HG03469 (cell line): ENCODE data around the gene SBF2.
"Not testable (repeated sequence)": the region's sequence is repeated elsewhere in the genome, so short reads cannot be mapped to it uniquely, and the experiment has no call there.

Experiments used
- ATAC-seq: cut with Tn5 transposase; IDR thresholded peaks from one replicate; pipeline ENCODE4 v1.9.1; 2021; ENCODE audit warnings: mild to moderate bottlenecking, moderate library complexity, moderate number of reproducible peaks; ENCODE audit not compliant: unreplicated experiment

SBF2 gene

DNA sequence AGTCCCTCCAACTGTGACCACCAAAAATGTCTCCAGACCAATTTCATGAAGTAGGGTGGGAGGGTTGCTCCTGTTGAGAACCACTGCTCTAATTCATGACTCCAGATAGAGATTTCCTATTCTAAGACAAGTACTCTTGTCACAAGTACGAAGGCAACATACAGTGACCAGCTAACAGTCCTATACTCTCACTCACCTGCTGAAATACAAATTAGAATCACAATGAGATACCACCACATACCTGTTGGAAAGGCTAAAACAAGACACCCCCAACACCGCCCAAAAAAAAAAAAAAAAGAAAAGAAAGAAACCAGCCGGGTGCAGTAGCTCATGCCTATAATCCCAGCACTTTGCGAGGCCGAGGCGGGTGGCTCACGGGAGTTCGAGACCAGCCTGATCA lies 319.6 kb downstream of the SBF2 start:
- no peak for ATAC-seq

DNA sequence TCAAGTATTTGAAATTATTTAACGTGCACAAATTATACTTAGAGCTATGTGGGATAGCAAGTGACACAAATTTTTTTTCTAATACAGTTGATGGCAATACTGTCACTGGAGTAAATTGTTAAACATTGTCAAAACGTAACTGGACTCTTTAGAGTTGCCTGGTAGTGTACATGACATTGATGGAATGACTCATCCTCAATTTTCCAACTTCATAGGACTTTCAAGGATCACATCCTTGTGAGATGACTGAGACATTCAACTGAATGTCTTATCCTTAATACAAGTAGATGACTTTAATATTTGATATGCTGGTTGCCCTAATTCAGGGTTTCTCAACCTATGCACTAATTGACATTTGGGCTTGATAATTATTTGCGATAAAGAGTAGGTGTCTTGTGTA lies 320.1 kb downstream of the SBF2 start:
- no peak for ATAC-seq

DNA sequence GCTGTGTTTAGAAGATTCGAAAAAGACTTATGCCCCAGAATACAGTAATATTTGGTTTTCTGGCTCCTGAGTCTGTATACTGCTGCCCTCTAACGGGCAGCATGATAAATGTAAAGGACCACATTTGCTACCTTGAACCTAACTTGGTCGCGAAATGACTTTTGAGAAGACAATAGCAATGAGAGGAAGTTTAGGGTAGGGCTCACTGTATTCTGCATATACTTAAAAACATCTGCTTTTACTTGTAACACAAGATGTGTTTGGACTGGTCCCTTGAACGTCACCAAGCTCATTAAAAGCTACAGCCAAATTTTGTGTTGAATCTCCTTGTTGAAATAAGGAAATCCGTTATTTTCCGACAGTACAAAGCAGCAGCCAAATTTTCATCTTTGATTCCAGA lies 321.0 kb downstream of the SBF2 start:
- no peak for ATAC-seq

DNA sequence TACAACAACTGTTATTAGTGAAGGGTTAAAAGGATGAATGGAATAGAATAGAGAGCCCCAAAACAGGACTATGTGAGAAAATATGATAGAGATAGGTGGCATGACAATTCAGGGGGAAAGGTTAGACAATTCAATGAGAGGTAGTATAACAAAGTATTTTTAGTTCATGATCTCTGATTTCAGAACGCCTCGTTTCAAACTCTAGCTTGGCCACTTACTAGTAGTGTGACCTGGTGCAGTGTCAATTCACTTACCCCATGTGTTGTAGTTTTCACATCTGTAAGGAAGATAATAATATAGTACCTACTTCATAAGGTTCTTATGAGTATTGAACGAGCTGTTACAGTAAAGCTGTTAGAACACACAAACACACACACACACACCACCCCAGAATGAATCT lies 322.1 kb downstream of the SBF2 start:
- no peak for ATAC-seq

DNA sequence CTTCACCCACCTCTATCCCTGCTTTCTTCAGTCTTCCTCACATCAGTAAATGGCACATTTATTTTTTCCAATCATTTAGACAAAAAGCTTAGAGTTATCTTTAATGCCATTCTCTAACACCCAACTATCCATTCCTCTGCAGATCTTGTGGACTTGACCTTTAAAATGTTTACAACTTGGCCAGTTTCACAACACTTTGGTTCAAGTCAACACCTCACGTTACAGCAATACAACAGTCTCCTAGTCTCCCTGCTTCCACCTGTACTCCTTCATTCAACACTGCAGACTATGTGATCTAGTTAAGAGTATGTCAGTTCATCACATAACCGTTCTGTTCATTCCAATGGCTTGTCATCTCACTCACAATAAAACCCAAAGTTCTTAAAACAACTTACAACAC lies 325.0 kb downstream of the SBF2 start:
- ATAC-seq: no peak

DNA sequence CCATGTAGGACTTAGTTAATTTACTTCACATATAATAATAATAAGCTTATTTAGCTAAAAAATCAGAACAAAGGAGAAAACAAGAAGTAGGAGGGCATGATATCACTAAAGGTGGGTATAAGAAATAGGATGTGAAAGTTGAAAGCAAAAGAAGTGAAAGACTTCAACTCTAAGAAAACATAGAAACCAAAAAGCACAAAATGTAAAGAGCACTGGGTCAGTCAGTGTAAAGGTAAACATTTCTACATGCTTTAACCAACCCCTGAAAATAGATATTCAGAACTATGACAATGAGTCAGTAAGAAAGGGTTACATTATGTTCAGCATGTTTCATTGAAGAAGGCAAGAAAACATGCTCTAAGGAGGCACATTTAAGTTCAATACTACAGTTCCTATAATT lies 331.3 kb downstream of the SBF2 start:
- peak; percentile 88 for ATAC-seq

DNA sequence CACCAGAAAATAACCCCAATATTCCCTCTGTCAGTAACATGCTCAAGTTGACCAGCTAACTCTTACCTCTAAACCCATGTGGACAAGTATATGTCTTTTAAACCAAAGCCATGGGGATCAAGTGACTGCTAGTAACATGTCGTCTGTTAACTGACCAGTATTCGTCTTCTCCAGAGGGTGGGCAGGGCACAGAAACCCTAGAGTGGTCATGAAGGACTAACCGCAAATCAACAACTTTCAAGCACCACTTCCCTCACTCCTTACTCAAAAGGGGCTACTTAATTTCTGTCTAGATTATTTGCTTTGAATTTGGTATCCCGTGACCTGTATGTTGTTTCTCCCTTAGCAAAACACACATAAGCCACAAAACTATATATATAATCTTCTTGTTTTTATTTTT lies 336.9 kb downstream of the SBF2 start:
- ATAC-seq: no peak

DNA sequence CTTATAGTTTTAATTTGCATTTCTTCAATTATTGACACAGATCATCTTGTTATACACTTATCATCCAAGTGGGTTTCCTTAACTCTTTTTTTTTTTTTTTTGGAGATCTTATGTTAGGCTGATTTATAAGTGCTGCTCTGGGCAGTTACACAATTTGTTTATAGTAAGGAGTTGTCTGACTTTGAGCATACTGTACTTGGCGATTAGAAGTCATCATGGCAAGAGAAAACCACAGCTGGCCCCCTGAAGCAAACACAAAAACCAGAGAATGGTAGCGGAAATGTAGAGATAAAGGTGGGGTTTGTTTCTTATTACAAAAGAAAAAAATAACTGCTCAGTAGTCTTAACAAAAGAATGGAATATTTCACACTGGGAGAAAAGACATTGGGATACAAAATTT lies 337.5 kb downstream of the SBF2 start:
- ATAC-seq: no peak

DNA sequence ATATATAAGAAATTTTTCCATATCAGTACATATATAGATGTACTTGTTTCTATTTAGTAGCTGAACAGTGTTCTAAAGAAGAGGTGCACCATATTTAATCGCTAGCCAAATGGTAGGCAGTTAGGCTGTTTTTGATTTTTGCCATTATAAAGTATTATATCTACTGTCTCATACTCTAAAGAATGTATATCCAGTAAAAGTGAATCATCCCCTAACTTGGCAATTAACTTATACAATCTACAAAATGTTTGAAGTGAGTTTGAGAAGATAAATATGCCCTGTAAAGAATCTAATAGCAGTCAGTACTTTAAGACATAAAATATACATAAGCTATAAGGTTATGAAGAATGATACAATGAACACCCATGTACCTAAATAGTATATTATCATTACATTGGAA lies 338.6 kb downstream of the SBF2 start:
- no peak for ATAC-seq

DNA sequence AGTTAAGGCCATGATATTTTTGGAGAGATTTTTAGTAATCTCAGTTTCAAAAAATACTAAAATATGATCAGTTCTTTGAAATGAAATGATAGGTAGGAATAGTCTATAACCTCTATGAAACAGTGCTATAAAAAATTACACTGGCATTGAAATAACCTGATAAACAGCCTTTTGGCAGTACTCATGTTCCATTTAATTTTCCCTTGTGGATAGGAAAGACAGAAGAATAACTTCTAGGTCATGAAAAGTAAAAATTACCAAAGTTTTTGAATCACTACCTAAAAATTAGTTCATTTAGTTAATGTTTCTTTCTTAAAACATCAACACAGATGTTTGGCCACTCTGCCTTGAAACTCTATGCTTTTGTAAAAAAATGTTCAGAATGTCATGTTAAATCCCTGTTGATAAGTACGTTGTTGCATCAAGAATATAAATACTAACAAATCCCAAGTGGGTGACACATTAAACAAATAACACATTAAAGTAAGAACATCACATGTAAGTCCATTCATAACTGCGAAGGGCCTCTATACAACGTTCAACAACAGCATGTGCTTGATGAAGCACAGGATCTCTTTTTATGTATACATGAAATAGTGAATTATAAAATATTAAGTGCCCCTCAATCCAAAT lies 339.9 kb downstream of the SBF2 start:
- no peak for ATAC-seq

DNA sequence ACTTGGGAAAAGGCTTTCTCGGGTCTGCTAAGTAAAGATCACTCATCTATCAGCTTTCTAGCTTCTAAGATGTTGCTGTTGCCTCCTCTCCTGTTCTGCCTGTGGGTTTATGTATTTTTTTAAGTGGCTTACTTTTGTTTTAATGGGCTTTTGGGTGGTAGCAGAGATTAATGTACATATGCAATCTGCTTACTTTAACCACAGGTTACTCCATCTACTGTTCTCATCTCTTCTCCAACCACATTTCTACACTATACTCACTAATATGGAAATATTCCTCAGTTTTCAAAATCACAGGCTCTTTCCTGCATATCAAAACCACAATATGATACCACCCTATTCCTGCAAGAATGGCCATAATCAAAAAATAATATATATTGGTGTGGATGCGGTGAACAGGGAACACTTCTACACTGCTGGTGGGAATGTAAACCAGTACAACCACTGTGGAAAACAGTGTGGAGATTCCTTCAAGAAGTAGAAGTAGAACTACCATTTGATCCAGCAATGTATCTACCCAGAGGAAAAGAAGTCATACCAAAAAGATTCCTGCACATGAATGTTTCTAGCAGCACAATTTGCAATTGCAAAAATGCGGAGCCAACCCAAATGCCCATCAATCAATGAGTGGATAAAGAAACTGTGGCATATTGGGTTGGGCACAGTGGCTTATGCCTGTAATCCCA lies 341.4 kb downstream of the SBF2 start:
- no peak for ATAC-seq

DNA sequence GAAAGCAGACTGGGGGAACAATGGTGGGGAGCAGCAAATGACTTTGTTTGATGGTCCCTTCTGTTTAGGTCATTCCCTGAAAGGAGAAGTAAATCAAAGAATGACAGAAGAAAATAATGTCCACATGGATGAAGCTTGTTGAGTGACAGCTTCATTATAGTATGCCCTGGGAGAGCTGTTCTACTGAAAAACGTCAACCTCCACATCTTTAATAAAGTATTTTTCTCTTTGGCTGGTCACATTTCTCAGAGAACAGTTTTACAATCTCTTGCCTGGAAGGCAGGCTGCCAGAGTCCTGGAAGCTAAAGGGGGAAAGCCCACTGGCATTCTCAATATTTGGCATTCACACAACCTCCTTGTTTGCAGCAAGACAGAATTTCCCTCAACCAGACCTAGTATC lies 342.2 kb downstream of the SBF2 start:
- ATAC-seq: no peak

DNA sequence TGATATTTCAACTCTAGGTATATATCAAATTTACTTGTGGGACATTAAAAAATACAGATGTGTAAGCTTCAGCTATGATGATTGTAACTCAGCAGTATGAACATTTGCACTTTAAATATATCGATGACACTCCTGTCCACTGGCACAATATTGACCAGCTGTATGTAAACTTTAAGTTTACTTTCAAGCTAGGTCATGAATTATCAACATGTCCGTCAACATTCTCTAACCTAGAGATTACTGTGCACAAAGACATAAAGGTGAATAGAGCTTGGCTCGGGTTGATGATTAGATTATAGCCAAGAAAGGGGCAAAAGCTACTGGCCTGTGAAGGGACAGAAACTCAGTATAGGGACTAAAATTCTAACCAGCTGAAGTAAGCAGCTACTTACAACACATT lies 343.6 kb downstream of the SBF2 start:
- no peak for ATAC-seq

DNA sequence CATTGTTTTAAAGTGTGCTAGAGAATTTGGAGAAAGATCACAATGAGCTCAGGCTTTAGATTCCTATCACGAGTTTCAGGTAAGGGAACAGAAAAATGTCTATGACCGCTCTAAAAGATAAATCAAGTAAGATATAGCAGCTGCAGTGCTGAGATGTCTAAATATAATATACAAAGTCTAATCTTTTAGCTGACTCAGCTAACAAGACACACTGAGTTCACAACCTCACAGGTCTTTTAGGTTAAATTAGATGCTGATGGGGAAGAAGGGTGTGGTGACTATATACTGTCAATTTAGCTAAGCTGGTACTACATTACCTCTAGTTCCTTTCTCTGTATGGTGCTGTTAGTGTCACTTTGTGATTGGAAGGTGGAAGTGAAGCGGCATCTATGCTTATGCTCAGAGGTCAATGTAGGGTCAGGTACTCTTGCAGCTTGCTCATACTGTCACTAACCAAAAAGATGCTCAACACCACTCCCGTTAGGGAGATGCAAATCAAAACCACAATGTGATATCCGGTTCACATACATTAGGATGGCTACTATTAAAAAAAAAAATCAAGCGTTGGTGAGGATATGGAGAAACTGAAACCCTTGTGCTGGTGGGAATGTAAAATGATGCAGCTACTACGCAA lies 346.7 kb downstream of the SBF2 start:
- ATAC-seq: peak; percentile 77

DNA sequence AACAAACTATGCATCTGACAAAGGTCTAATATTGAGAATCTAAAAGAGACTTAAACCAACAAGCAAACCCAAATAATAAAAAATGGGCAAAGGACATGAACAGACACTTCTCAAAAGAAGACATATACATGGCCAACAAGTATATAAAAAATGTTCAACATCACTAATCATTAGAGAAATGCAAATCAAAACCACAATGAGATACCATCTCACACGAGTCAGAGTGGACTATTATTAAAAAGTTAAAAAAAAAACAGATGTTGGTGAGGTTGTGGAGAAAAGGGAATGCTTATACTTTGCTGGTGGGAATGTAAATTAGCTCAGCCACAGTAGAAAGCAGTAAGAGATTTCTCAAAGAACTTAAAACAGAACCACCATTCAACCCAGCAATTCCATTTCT lies 348.3 kb downstream of the SBF2 start:
- not testable (repeated sequence) for ATAC-seq

DNA sequence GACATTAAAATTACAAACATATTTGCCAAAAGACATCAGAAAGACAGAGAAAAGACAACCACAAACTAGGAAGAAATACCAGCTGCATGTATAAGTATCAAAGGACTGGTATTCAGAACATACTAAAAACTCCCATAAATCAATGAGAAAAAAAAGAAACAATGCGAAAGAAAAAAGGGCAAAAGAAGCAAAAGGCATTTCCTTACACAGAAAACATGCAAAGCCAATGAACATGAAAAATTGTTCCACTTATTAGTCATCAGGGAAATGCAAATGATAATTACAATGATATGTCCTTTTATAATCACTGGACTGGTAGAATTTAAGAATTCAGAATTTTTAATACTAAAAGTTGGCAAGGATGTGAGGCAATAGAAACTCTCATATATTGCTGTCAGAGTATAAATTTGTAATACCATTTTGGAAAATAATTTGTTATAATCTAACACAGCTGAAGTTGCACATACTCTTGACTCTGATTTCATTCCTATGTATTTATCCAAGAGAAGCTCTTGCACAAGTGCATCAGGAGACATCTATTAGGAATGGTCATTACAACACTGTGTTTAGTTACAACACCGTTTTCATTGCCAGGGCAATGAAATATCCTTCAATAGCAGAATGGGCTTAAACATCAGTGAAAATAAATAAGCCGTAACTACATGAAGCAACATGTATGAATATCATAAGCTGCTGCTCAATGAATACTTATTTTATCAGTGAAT lies 350.5 kb downstream of the SBF2 start:
- no peak for ATAC-seq

DNA sequence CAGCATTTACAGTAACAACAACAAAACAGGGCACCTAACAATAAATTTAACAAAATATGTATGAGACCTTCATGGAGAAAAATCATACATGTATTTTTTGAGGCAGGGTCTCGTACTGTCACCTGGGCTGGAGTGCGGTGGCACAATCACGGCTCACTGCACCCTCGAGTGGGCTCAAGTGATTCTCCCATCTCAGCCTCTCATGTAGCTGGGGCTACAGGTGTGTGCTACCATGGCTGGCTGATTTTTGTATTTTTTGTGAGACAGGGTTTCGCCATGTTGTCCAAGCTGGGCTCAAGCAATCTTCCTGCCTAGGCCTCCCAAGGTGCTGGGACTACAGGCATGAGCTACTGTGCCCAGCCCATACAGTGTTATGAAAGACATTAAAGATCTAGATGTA lies 352.0 kb downstream of the SBF2 start:
- no peak for ATAC-seq

DNA sequence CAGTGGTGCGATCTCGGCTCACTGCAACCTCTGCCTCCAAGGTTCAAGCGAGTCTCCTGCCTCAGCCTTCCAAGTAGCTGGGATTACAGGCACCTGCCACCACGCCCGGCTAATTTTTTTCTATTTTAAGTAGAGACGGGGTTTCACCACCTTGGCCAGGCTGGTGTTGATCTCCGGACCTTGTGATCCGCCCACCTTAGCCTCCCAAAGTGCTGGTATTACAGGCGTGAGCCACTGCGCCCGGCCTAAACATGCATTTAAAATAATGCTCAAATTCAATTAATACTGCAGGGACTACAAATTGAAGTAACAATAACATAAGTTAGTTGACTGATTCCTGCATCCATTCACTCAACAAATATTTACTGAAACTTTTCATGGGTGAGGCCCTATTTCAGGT lies 354.9 kb downstream of the SBF2 start:
- not testable (repeated sequence) for ATAC-seq

DNA sequence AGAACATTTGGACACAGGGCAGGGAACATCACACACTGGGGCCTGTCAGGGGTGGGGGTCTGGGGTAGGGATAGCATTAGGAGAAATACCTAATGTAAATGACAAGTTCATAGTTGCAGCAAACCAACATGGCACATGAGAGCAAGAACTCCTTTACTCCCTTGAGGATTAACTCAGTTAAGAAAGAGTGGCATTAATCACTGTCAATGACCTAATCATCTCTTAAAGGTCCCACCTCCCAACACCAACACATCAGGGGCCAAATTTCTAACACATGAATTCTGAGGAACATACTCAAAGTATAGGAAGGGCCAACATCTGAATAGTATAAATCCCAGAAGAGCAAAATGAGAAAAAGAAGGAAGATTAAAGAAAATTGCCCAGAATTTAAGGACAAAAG lies 357.3 kb downstream of the SBF2 start:
- ATAC-seq: no peak

DNA sequence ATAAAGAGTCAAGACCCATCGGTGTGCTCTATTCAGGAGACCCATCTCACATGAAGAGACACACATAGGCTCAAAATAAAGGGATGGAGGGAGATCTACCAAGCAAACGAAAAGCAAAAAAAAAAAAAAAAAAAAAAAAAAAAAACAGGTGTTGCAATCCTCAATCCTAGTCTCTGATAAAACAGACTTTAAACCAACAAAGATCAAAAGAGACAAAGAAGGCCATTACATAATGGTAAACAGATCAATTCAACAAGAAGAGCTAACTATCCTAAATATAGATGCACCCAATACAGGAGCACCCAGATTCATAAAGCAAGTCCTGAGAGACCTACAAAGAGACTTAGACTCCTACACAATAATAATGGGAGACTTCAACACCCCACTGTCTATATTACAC lies 361.2 kb downstream of the SBF2 start:
- not testable (repeated sequence) for ATAC-seq

DNA sequence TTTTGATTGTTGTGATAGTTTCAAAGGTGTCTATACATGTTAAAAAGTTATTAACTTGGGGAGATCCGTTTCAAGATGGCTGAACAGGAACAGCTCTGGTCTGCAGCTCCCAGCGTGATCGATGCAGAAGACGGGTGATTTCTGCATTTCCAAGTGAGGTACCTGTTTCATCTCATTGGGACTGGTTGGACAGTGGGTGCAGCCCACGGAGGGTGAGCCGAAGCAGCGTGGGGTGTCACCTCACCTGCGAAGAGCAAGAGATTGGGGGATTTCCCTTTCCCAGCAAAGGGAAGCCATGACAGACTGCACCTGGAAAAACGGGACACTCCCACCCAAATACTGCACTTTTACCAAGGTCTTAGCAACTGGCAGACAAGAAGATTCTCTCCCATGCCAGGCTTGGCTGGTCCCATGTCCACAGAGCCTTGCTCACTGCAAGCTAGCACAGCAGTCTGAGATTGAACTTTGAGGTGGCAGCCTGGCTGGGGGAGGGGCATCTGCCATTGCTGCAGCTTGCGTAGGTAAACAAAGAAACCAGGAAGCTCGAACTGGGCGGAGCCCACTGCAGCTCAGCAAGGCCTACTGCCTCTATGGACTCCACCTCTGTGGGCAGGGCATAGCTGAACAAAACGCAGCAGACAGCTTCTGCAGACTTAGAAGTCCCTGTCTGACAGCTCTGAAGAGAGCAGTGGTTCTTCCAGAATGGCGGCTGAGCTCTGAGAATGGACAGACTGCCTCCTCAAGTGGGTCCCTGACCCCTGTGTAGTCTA lies 363.3 kb downstream of the SBF2 start:
- not testable (repeated sequence) for ATAC-seq
